H9 (cell line): ENCODE data around the gene RALGAPB. TPM values are rescaled to one million over a fixed set of nuclear protein-coding genes. Genes with fewer than 3 reads are reported as not detected.

Experiments used
- DNase-seq: peaks from one replicate; pipeline ENCODE4 v3.0.0-alpha.2; 2017
- H2AFZ ChIP-seq: one replicate; pipeline ENCODE4 v1.6.1; 2013; ENCODE audit warnings: mild to moderate bottlenecking, low read length, control low read depth, moderate library complexity
- H2AK5ac ChIP-seq: 2 replicates; pipeline ENCODE4 v1.6.1; 2013; ENCODE audit warnings: low read length, control low read depth, mixed read lengths; ENCODE audit not compliant: insufficient read length
- H2BK120ac ChIP-seq: one replicate; pipeline ENCODE4 v1.6.1; 2013; ENCODE audit warnings: low read depth, mild to moderate bottlenecking, low read length, control low read depth, inconsistent platforms; ENCODE audit not compliant: poor library complexity, severe bottlenecking
- H2BK12ac ChIP-seq: 2 replicates; pipeline ENCODE4 v1.6.1; 2013; ENCODE audit warnings: low read length, control low read depth, mixed read lengths, low read depth; ENCODE audit not compliant: insufficient read length
- H2BK15ac ChIP-seq: 2 replicates; pipeline ENCODE4 v1.6.1; 2013; ENCODE audit warnings: low read depth, low read length, control low read depth
- H2BK20ac ChIP-seq: one replicate; pipeline ENCODE4 v1.6.1; 2013; ENCODE audit warnings: low read depth, mild to moderate bottlenecking, low read length, control low read depth, inconsistent platforms; ENCODE audit not compliant: poor library complexity, severe bottlenecking
- H2BK5ac ChIP-seq: 2 replicates; pipeline ENCODE4 v1.6.1; 2013; ENCODE audit warnings: low read length, control low read depth, mixed read lengths; ENCODE audit not compliant: insufficient read length
- H3K14ac ChIP-seq: 2 replicates; pipeline ENCODE4 v1.6.1; 2013; ENCODE audit warnings: low read length, control low read depth; ENCODE audit not compliant: insufficient read depth
- H3K18ac ChIP-seq: 2 replicates; pipeline ENCODE4 v1.6.1; 2013; ENCODE audit warnings: low read depth, mild to moderate bottlenecking, mixed read lengths, low read length, control low read depth; ENCODE audit not compliant: insufficient read length
- H3K23ac ChIP-seq: 2 replicates; pipeline ENCODE4 v1.6.1; 2013; ENCODE audit warnings: low read length, control low read depth, mixed read lengths, low read depth; ENCODE audit not compliant: insufficient read length
- H3K23me2 ChIP-seq: 2 replicates; pipeline ENCODE4 v1.6.1; 2013; ENCODE audit warnings: low read depth, mild to moderate bottlenecking, mixed read lengths, low read length, control low read depth; ENCODE audit not compliant: insufficient read length, poor library complexity, severe bottlenecking
- H3K27ac ChIP-seq: 2 replicates; pipeline ENCODE4 v1.5.1; 2013; ENCODE audit warnings: low read length, control low read depth, mixed read lengths, low read depth; ENCODE audit not compliant: insufficient read length
- H3K27me3 ChIP-seq: 2 replicates; pipeline ENCODE4 v1.6.1; 2013; ENCODE audit warnings: low read length, control low read depth, inconsistent platforms; ENCODE audit not compliant: insufficient read depth
- H3K4ac ChIP-seq: 2 replicates; pipeline ENCODE4 v1.6.1; 2013; ENCODE audit warnings: low read depth, mild to moderate bottlenecking, control low read depth, inconsistent platforms, low read length, moderate library complexity
- H3K4me1 ChIP-seq: 2 replicates; pipeline ENCODE4 v1.6.1; 2013; ENCODE audit warnings: low read length, control low read depth, inconsistent platforms; ENCODE audit not compliant: insufficient read depth
- H3K4me2 ChIP-seq: 2 replicates; pipeline ENCODE4 v1.6.1; 2013; ENCODE audit warnings: low read length, control low read depth, mixed read lengths; ENCODE audit not compliant: insufficient read length, insufficient read depth
- H3K56ac ChIP-seq: 2 replicates; pipeline ENCODE4 v1.6.1; 2013; ENCODE audit warnings: low read depth, mild to moderate bottlenecking, mixed read lengths, low read length, control low read depth; ENCODE audit not compliant: insufficient read length
- H3K79me1 ChIP-seq: 2 replicates; pipeline ENCODE4 v1.6.1; 2013; ENCODE audit warnings: low read depth, mild to moderate bottlenecking, moderate library complexity, low read length, control low read depth, inconsistent platforms; ENCODE audit not compliant: insufficient read depth, poor library complexity, severe bottlenecking
- H3K79me2 ChIP-seq: 2 replicates; pipeline ENCODE4 v1.6.1; 2013; ENCODE audit warnings: low read length, control low read depth, inconsistent platforms; ENCODE audit not compliant: insufficient read depth
- H3K9ac ChIP-seq: 2 replicates; pipeline ENCODE4 v1.6.1; 2013; ENCODE audit warnings: low read length, control low read depth, mixed read lengths; ENCODE audit not compliant: insufficient read length; ENCODE audit errors: extremely low read depth
- H3K9me3 ChIP-seq: one replicate; pipeline ENCODE4 v1.6.1; 2013; ENCODE audit warnings: low read depth, low read length, inconsistent platforms; ENCODE audit not compliant: control insufficient read depth
- H3T11ph ChIP-seq: one replicate; pipeline ENCODE4 v1.6.1; 2013; ENCODE audit warnings: mild to moderate bottlenecking, low read length, control low read depth, inconsistent platforms
- H4K20me1 ChIP-seq: one replicate; pipeline ENCODE4 v1.6.1; 2013; ENCODE audit not compliant: control insufficient read depth, insufficient read length, insufficient read depth
- H4K5ac ChIP-seq: 2 replicates; pipeline ENCODE4 v1.6.1; 2013; ENCODE audit warnings: low read depth, mild to moderate bottlenecking, mixed read lengths, low read length, control low read depth; ENCODE audit not compliant: insufficient read length
- H4K8ac ChIP-seq: replicated peaks from 2 replicates; pipeline ENCODE4 v1.6.1; 2013; ENCODE audit warnings: low read length, control low read depth, mixed read lengths, low read depth; ENCODE audit not compliant: insufficient read length
- H4K91ac ChIP-seq: 2 replicates; pipeline ENCODE4 v1.6.1; 2013; ENCODE audit warnings: low read depth, mild to moderate bottlenecking, moderate library complexity, mixed read lengths, low read length, control low read depth; ENCODE audit not compliant: insufficient read length
- H3K27ac Mint-ChIP-seq, 3 experiments: 2 replicates in 2 of 3; 3 replicates in 1 of 3; pipeline ENCODE4 v1.8.0; 2020 to 2021; ENCODE audit warnings: mixed read lengths in 3 of 3, mild to moderate bottlenecking in 1 of 3, moderate library complexity in 1 of 3
- H3K27me3 Mint-ChIP-seq: 2 replicates; pipeline ENCODE4 v1.8.0; 2021; ENCODE audit warnings: low read depth, mild to moderate bottlenecking, moderate library complexity, mixed read lengths
- H3K36me3 Mint-ChIP-seq, 3 experiments: 2 replicates in 2 of 3; 3 replicates in 1 of 3; pipeline ENCODE4 v1.8.0; 2020 to 2021; ENCODE audit warnings: low read depth in 3 of 3, mixed read lengths in 3 of 3; ENCODE audit not compliant: insufficient read depth in 1 of 3
- H3K4me1 Mint-ChIP-seq, 2 experiments: 2 replicates each; pipeline ENCODE4 v1.8.0; 2020; ENCODE audit warnings: mixed read lengths in 2 of 2
- H3K4me3 Mint-ChIP-seq, 2 experiments: 2 replicates in 1 of 2; 3 replicates in 1 of 2; pipeline ENCODE4 v1.8.0; 2020 to 2021; ENCODE audit warnings: mild to moderate bottlenecking in 2 of 2, mixed read lengths in 2 of 2, moderate library complexity in 1 of 2
- H3K9me3 Mint-ChIP-seq, 2 experiments: 2 replicates in 1 of 2; 3 replicates in 1 of 2; pipeline ENCODE4 v1.8.0; 2020; ENCODE audit warnings: mild to moderate bottlenecking in 2 of 2, mixed read lengths in 2 of 2, moderate library complexity in 1 of 2
- CTCF ChIP-seq: fragments of 200-600 bp; sonication (generic); conservative IDR thresholded peaks from 3 replicates; pipeline ENCODE4 v1.8.0; 2021; ENCODE audit warnings: antibody characterized with exemption, mild to moderate bottlenecking
- WGBS: extraction: QIAGEN DNeasy Blood & Tissue Kit; methylation state at CpG from one replicate; pipeline ENCODE4 v1.1.7; 2013; ENCODE audit warnings: missing lambda C conversion rate, low lambda C conversion rate, mixed read lengths; ENCODE audit not compliant: insufficient read length; ENCODE audit errors: extremely low coverage; 5-methylcytosine and 5-hydroxymethylcytosine counted together
- total RNA-seq: library from RNA; stranded (reverse); gene quantifications from 2 replicates; pipeline ENCODE4 v1.2.1, GENCODE V29; 2021

The RALGAPB gene
- total RNA-seq, 1 experiment from 2014 or later, result 28.5 TPM

GRCh38 chr20:38445901-38446425 lies 26.7 kb upstream of the RALGAPB start:
- Histone ChIP-seq H3K18ac (no peak overlapping the region), H3K9ac (no peak overlapping the region)
- H3K27ac Mint-ChIP-seq, result no peak overlapping the region

More at GRCh38 chr20:38445901-38446425, 26.7 kb upstream of the RALGAPB start:
- Histone ChIP-seq H4K91ac (no peak overlapping the region), H2BK120ac (no peak overlapping the region), H3K56ac (no peak overlapping the region), H3K23me2 (peaks cover 9% of the 10 kb centered on the region), H3K9me3 (no peaks in the 10 kb centered on the region), H3K14ac (no peak overlapping the region), H2BK15ac (no peak overlapping the region), H3K4me1 (no peaks in the 10 kb centered on the region), H3T11ph (no peak overlapping the region), H3K27me3 (no peaks in the 10 kb centered on the region), H3K4ac (no peak overlapping the region), H2BK12ac (no peak overlapping the region), H4K5ac (no peak overlapping the region), H3K23ac (no peak overlapping the region), H2AK5ac (no peak overlapping the region), H3K4me2 (no peak overlapping the region), H3K79me2 (no peaks in the 10 kb centered on the region; the same call in 1 of the 2 replicates), H2BK5ac (no peak overlapping the region), H2AFZ (peak overlapping the region; percentile 96), H4K20me1 (no peaks in the 10 kb centered on the region), H4K8ac (no peak overlapping the region), H3K79me1 (peaks cover 2% of the 10 kb centered on the region), H3K27ac (no peak overlapping the region), H2BK20ac (no peak overlapping the region)
- peaks cover 3% of the 10 kb centered on the region for H3K27me3 Mint-ChIP-seq
- peaks cover 19 to 29% (median 24%) of the 10 kb centered on the region in 3 experiments; a peak in 6 of 7 replicates for H3K36me3 Mint-ChIP-seq
- DNase-seq, result no peak
- H3K9me3 Mint-ChIP-seq, result no peaks in the 10 kb centered on the region
- WGBS, result no CpG with 5 or more reads among the region's 6 CpGs
- peaks cover 17 to 24% of the 10 kb centered on the region in 2 experiments for H3K4me1 Mint-ChIP-seq
- TF ChIP-seq CTCF, result no peak
- H3K4me3 Mint-ChIP-seq, result peak overlapping the region; percentile 76 to 84
